Muscle of arm (tissue), 12 donors: ENCODE results near the gene GFER. TPM values are rescaled to one million over a fixed set of nuclear protein-coding genes. Genes with fewer than 3 reads are reported as not detected.
"Not testable (repeated sequence)": the region's sequence is repeated elsewhere in the genome, so short reads cannot be mapped to it uniquely, and the experiment has no call there.

Experiments
- DNase-seq: peaks from one replicate; pipeline ENCODE4 v3.0.0-alpha.2; 2013
- polyA plus RNA-seq, 12 donors: library from polyadenylated mRNA; unstranded; fragments of 120-200 nt; gene quantifications; one replicate each; pipeline ENCODE4 v1.2.1, GENCODE V29; 2013; ENCODE audit not compliant: insufficient read length in 12 of 12

Gene GFER
- polyA plus RNA-seq, 12 donors = 10.9 to 40.2 (median 15.1) TPM; not detected in 1

DNA sequence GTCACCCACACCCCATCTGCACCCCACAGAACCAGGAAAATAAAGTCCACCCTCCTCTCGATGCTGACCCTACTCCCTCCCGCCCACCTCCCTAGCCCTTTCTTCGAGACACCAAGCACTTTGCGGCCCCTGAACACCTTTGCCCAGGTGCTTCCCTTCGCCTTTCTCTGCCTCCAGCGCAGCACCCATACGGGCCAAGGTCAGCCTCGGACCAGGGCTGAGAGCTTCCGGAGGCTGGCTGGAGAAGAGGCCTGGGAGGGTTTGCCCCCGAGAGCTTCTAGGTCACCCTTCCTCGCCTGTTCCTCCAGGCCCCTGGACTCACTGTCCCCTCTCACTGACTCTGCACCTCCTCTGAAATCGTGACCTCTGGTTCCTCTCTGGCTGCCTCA, 40.0 kb downstream of the GFER start:
- DNase-seq = no peak

DNA sequence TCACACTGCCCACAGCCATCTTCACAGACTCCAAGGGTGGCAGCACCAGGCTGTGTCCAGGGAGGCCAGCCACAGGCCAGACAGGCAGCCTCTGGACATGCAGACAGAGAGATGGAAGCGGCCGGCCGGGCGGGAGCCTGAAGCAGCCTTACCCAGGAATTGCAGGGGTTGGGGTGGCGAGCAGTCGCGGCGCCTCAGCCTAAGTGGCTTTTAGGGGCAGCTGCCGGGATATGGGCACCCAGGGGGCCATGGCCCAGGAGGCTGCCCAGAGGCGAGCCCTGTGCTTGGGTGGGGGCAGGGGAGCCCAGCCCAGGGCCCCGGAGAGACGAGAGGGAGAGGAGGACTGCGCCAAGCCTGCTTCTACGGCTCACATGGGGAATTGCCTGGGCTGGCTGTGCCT, 41.3 kb downstream of the GFER start:
- no peak for DNase-seq

DNA sequence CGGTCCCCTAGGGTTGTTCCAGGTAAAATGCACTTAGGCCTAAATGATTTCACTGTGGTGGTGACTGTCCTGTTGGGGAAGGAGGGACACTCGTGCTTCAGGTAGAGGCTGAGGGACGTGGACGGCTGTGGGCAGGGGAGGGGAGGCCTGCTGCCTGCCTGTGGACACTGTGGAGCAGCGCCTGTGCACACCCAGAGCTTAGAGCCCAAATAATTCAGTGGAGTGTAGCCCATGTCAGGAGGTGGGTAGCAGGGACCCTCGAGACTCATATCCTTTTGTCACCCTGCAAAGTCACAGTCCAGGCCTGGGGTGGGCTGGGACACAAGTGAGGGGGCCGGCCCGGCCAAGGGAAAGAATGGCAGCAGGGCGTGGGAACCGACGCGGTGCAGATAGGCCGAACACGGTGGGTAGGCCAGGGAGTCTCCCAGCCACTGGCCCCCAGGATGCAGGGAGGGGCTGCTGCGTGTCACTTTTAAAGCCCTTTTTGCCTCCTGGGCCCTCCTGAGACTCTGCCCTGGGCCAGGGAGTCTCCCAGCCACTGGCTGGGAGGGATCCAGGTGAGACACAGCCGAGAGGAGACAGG, 42.0 kb downstream of the GFER start:
- no peak for DNase-seq

DNA sequence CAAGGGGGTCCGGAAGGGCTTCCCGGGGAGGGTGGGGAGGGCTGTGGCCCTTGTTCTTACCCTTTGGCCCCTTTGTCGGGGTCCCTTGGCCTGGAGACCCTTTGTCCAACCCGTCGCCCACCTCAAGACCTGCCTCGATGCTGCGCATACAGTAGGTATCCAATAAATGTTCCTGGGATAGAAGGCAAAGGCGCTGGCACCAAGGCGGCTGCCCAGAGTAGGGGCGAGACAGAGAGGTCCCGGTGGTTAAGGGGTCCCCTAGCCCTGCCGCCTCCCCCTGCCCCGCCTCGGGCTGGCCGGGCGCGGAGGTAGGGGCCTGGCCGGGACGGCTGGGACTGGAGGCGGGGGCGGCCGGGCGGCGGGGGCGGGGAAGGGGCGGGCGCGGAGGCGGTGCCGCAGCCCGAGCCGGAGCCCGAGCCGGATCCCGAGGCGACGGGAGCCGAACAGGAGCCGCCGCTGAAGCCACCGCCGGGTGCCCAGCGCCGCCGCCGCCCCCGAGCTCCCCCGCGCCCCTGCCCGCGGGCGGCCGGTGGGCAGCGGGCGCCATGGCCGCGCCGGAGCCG, 42.5 kb downstream of the GFER start, which contains the start of gene NHERF2:
TSS of gene NHERF2 (plus strand) at position 442 of the 563 bp plus-strand sequence. CDS start at position 546, 104 bp downstream.
- DNase-seq = no peak

DNA sequence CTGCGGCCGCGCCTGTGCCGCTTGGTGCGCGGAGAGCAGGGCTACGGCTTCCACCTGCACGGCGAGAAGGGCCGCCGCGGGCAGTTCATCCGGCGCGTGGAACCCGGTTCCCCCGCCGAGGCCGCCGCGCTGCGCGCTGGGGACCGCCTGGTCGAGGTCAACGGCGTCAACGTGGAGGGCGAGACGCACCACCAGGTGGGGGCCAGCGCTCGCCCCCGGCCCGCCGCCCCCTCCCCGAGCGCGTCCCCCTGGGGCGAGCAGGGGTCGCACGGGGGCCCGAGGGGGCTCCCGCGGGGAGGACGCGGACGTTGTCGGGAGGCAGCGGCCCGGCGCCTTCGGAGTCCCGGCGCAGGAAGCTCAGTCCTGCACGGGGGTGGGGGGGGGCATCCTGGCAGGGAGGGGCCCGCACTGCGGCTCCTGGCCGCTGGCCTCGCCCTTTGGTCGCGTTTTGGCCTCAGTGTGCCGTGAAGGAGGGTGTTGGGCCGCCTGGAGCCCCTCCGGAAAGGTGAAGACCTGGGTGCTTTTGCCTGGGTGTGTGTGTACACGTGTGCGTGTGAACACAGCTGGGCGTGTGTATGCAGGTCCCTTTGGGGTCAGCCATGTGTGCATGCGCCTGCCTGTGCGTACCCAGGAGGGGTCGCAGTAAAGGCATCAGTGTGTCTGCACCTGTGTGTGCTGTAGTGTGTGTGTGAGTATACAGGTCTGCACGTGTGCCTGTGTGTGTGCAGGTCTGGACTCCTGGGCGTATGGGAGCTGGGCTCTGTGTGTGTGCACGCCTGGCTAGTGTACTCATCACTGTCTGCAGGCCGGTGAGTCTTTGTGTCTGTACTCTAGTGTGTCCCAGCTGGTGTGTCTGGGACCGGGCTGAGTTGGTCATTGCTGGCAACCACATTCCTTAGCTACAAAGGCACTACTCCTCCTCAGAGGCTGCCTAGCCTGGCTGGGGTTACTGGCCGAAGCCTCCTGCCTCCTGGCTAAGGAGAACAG, 43.3 kb downstream of the GFER start:
- DNase-seq = no peak

DNA sequence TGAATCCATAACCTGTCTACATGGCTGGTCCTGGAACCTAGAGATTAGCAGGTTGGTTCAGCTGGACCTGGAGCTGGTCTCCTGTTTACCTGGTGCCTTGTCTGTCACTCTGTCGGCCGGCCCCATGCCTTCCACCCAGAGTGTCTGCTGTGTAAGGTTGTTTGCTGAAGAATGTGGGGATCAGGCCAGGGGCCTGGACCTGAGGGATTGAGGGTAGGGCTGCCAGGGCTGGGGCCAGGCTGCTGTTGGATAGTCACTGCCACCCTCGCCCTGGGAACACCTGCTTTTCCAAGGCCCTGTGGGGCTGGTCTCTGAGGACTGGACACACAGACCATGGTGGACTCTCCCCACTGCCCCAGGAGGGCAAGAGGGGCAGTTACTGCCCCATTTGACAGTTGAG, 44.2 kb downstream of the GFER start:
- no peak for DNase-seq

DNA sequence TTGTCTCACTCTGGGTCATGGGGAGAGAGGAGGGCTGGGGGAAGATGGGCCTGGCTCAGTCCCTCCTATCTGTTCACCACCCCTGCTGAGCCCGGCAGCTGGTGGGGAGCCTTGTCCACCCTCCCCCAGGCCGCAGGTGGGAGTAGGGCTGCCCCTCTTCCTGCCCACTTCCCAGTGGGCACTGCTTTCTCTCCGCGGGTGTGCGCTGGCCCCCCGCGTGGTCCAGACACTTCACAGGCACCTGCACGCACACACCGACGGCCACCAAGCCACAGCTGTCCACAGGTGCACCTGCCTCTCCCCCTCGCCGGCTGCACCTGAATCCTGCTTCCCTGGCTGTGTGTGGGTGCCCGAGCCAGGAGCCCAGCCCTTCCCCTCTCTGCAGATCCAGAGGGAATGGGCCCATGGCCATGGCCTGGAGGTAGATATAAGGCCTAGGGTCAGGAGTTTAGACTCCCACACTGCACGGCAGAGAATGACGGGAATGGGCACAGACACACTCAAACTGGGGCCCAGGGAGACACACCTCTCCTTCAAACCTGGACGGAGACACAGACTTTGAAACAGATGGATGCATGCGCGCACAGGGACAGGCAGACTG, 44.7 kb downstream of the GFER start:
- no peak for DNase-seq

DNA sequence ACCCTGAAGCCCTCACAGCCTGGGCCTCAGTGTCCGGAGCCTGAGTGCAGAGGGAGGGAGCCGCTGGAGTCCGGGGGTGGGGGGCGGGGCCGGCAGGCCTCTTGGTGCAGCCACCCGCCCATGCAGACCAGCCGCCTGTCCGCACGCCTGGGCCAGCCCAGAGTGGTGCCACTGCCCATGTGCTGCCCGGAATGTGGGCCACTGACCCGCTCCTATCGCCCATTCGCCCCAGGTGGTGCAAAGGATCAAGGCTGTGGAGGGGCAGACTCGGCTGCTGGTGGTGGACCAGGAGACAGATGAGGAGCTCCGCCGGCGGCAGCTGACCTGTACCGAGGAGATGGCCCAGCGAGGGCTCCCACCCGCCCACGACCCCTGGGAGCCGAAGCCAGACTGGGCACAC, 45.4 kb downstream of the GFER start:
- DNase-seq = no peak

DNA sequence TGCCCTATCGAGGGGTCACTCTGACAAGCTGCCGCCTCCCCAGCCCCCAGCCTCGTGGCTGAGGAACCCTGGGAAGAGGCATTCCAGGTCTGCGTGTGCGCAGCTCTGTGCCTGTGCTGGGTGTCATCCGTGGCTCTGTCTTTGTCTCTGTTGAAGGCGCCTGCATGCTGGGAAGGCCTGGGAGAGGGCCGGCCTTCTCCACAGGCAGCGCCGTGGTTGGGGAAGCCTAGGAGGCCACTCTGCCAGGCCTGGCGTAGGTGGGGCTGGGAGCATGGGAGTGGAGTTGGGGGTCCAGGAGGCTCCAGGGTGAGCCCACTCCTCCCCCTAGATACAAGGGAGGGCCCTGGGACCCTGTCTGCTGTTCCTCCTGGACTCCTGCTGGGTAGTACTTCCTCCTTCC, 46.0 kb downstream of the GFER start:
- no peak for DNase-seq

DNA sequence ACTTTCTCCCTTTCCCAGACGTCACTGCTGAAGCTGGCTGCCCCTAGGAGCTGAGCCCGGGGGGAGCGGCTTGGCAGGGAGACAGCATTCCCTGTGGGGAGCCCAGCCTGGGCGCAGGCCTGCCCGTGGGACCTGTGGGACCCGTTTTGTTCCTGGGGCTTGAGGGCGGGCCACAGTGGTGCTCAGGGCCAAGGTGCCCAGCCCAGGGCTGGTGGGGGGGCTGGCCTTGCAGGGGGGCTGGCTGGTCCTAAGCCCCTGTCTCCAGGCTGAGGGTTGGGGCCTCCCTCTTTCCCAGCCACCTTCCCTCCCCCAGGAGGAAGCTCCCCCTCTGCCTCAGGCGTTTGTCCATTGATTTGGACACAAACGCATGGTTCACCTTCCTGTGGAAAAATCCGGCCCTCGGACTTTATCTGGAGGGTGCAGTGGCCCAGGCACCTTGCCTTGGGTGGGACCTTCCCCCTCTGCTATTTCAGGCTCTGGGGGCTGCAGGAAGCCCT, 47.1 kb downstream of the GFER start:
- DNase-seq = no peak

DNA sequence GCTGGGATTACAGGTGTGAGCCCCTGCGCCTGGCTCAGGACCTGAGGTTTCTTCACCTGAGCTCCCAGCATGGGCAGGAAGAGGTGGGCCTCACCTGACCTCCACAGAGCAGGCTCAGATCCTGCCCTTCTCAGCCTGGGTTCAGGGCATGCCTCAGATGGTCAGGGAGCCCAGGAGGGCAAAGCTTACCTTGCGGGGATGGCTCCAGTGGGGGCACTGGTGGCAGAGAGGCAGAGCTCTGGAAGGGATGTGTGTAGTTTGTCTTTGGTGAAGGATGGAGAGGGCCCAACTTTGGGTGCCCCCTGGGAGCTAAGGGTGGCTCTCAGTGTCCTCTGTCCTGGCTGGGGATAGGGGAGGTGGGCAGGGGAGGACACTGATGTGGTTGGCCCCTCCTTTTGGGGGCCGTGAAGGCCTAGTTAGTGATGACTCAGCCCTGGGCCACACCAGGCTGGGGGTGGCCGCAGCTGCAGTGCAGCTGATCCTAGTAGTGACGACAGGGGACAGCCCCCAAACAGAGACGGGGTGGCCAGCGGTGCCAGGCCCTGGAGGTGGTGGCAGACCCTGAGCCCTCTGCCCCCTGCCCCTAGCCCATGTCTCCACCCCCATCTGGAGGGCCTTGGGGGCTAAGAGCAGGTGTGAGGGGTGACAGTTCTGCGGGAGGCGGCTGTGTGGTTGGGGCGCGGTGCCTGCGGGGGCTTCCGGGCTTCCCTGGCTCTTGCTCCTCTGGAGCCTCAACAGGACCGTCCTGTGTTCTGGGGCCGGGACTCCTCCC, 48.5 kb downstream of the GFER start:
- DNase-seq = no peak

DNA sequence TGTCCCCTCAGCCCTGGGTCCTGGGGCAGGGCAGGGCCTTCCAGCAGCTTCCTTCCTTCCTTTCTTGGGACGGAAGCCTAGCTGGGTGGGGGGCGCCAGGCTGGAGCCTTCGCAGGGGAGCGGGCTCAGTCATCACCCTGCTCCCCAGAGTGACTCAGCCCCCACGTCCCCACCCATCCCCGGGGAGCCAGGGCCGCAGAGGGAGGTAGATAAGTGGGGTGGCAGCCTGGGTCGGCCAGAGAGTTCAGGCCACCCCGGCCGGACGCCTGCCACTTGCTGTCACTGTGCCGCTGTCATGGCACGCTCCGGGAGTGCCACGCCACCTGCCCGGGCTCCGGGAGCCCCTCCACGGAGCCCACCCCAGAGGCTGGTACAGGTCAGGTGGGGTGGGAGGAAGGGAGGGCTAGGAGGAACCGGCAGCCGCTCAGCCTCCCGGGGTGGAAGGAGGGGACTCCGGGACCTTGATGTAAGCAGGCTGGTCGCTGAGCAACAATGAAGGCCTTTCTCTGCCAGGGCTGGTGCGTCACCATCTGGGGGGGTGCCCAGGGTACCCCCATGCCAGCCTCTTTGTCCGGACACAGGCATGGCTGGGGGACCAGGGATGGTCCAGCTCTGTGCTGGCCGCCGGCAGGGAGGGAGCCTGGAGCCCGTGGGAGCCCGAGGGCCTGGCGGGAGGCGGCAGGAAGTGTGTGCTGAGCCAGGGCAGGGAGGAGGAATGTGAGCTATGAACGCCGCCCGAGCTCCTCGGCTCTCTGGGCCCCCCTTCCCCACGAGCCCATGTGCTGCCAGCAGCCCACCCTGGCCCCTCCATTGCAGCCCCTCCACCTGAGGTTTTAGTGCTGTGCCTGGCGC, 49.3 kb downstream of the GFER start:
- DNase-seq = peak; percentile 65

DNA sequence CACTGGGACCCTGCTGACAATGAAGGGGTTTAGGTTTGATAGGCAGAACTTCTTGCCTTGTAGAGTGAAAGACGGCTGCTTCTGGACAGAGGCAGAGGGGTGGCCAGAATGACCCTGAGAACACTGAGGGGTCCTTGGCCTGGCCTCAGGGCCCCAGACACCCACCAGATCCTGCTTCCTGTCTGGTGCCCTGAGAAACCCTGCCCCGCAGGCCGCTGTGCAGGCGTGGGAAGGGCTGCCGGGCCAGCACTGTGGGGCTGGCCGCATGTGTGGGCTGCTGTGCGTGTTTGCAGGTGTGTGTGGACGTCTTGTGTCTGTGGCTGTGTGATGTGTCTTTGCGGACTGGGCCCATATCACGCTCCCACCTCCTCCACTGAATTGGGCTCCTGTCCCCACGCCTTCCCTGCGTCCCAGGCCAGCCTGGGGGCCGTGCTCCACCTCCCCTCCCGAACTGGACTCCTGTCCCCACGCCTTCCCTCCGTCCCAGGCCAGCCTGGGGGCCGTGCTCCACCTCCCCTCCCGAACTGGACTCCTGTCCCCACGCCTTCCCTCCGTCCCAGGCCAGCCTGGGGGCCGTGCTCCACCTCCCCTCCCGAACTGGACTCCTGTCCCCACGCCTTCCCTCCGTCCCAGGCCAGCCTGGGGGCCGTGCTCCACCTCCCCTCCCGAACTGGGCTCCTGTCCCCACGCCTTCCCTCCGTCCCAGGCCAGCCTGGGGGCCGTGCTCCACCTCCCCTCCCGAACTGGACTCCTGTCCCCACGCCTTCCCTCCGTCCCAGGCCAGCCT, 50.1 kb downstream of the GFER start:
- DNase-seq = not testable (repeated sequence)

DNA sequence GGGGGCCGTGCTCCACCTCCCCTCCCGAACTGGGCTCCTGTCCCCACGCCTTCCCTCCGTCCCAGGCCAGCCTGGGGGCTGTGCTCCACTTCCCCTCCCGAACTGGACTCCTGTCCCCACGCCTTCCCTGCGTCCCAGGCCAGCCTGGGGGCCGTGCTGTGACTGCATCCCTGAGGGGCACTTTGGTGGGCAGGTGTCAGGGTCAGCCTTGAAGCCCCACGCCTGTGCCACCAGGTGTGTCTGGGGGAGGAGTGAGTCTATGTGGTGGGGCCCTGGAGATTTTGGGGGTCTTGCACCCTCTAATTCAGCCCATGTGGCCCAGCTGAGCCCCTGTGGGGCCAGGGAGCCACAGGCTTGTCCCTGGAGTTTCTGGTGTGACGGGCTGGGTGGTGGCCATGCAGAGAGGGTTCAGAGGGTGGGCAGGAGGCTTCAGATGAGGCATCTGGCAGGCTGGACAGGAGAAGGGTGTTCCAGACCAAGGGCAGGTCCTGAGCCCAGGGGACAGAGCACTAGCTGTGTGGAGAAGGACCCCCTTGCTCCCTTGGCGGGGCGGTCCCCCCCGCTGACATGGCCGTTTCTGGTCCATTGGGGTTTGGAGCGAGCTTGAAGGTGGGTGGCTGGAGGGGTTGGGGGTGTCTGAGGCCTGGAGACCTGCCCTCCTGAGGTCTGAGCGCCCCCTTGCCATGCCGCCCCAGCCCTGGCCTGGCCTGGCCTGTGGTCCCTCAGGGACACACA, 50.9 kb downstream of the GFER start:
- DNase-seq = no peak

DNA sequence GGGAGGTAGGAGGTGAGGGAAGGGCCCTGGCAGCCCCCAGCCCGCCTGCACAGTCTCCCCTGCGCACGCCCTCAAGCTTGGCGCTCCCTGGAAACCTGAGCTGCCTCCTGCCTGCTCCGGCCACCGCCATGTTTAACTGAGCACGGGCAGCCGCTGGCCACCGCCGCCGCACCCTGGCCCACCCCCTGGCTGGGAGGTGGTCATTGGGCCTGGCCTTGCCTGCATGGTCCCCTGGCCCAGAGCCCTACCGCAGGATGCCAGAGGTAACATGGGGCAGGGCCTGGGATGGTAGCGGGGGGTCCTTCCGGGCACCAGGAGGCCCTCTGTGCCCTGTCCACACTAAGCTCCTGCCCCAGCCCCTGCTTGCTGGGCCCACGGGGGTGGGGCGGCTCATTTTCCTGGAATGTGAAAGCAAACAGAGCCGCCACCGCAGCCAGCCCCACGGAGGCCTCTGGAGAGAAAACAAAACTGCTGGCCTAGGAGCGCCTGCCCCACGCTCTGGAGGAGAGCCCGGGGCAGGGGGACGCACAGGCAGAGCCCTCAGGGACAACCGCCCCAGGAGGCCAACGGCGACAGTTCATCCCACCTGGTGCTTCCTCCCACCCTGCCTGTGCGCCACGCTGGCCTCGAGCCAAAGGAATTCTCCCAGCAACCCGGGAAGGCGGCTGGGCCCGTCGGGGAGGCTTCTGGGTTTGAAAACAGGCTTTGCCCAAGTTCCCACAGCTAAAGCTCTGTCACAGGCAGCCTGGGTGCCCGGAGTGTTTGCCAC, 51.6 kb downstream of the GFER start:
- no peak for DNase-seq

DNA sequence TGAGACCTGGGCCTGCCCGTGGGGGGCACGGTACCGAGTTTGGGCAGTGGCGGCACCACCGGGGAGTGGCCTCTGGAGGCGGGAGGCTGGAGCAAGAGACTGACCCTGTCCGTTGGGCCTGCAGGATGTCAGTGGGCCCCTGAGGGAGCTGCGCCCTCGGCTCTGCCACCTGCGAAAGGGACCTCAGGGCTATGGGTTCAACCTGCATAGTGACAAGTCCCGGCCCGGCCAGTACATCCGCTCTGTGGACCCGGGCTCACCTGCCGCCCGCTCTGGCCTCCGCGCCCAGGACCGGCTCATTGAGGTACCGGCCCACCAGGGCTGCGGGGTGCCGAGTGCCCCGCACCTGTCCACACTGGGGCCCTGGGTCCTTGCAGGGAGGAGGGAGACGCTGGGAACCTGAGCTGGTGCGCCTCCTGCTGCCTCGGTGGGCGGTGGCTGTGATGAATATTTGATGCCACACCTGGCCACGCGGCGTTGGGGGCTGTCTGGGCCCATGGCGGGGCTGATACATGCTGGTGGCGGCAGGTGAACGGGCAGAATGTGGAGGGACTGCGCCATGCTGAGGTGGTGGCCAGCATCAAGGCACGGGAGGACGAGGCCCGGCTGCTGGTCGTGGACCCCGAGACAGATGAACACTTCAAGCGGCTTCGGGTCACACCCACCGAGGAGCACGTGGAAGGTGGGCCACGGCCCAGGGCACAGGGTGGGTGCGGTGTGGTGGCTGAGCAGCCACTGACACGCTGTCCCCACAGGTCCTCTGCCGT, 52.4 kb downstream of the GFER start:
- DNase-seq = no peak

DNA sequence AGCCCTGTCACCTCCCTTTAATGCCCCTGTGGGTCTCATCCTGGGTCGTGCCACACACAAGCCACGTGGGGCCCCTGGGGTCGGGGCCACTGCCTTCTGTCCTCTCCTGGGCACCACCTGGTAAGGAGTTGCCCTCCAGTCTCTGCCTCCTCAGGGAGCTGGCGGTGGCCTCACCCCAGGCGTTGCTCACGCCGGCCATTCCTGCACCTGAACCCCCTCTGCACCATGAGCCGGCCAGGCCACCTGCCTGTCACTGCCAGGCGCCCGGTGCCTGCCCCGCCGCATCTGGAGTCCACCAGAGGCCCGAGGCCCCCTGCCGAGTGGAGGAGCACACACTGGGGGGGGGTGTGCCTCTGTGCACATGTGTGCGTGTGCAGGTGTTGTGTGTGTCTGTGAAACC, 53.1 kb downstream of the GFER start:
- DNase-seq = no peak
